IMR-90 (cell line): Measurements from ENCODE around the gene BMP3. TPM values are rescaled to one million over a fixed set of nuclear protein-coding genes. Genes with fewer than 3 reads are reported as not detected.
A peak's percentile ranks its signal among the peaks of the same experiment; 100 is the strongest.

Experiments used
- ATAC-seq: fragments of 200-7000 bp; cut with Tn5 transposase; 2 replicates; pipeline ENCODE4 v1.9.1; 2020; ENCODE audit warnings: low read depth, mild to moderate bottlenecking, moderate library complexity
- BruUV-seq: library from RNA; stranded (reverse); fragments of 400-500 nt; replicated peaks from 2 replicates; lab custom pipeline; 2021; lab: Mats Ljungman, UMichigan
- CTCF ChIA-PET: fragments of 300-600 bp; formaldehyde crosslinking; extraction: SDS; loops from one replicate; lab custom pipeline; 2021; ENCODE audit warnings: antibody characterized with exemption; lab: Yijun Ruan, JAX
- POLR2A ChIA-PET: fragments of 300-600 bp; sonication (Branson Sonifier 250); formaldehyde crosslinking; loops from one replicate; lab custom pipeline; 2022; ENCODE audit warnings: antibody characterized with exemption; ENCODE audit not compliant: unreplicated experiment; lab: Charles Lee
- DNase-seq: peaks from one replicate; pipeline ENCODE4 v3.0.0; 2013
- H2AFZ ChIP-seq: replicated peaks from 2 replicates; pipeline ENCODE3; 2013; ENCODE audit warnings: low read length, mild to moderate bottlenecking; ENCODE audit not compliant: poor library complexity
- H2AK5ac ChIP-seq: 2 replicates; pipeline ENCODE4 v1.6.1; 2013; ENCODE audit warnings: low read depth, low read length, inconsistent platforms
- H2AK9ac ChIP-seq: replicated peaks from 2 replicates; pipeline ENCODE3; 2013; ENCODE audit warnings: mild to moderate bottlenecking, low read depth, low read length, moderate library complexity; ENCODE audit not compliant: poor library complexity
- H2BK120ac ChIP-seq: 2 replicates; pipeline ENCODE4 v1.6.1; 2013; ENCODE audit warnings: low read depth, low read length, inconsistent platforms
- H2BK15ac ChIP-seq: 3 replicates; pipeline ENCODE4 v1.6.1; 2013; ENCODE audit warnings: low read depth, low read length, inconsistent platforms
- H2BK20ac ChIP-seq: 2 replicates; pipeline ENCODE4 v1.6.1; 2013; ENCODE audit warnings: low read depth, mild to moderate bottlenecking, inconsistent platforms, low read length, moderate library complexity
- H2BK5ac ChIP-seq: 2 replicates; pipeline ENCODE4 v1.6.1; 2013; ENCODE audit warnings: mild to moderate bottlenecking, low read depth, low read length, inconsistent platforms; ENCODE audit not compliant: poor library complexity, severe bottlenecking
- H3K14ac ChIP-seq: replicated peaks from 2 replicates; pipeline ENCODE4 v1.6.1; 2013; ENCODE audit warnings: low read depth, low read length, inconsistent platforms
- H3K18ac ChIP-seq: 2 replicates; pipeline ENCODE4 v1.6.1; 2013; ENCODE audit warnings: low read depth, low read length, control low read depth
- H3K23ac ChIP-seq: 2 replicates; pipeline ENCODE4 v1.6.1; 2013; ENCODE audit warnings: low read depth, low read length, inconsistent platforms
- H3K27ac ChIP-seq: 2 replicates; pipeline ENCODE4 v1.5.1; 2013; ENCODE audit warnings: mild to moderate bottlenecking, control low read depth, low read length; ENCODE audit not compliant: insufficient read depth
- H3K27me3 ChIP-seq: 2 replicates; pipeline ENCODE4 v1.6.1; 2013; ENCODE audit warnings: low read length; ENCODE audit not compliant: control insufficient read depth, insufficient read depth
- H3K36me3 ChIP-seq: 2 replicates; pipeline ENCODE4 v1.6.1; 2013; ENCODE audit warnings: low read length, mixed read lengths; ENCODE audit not compliant: control insufficient read depth, insufficient read depth
- H3K4ac ChIP-seq: 2 replicates; pipeline ENCODE4 v1.6.1; 2013; ENCODE audit warnings: low read depth, low read length, inconsistent platforms
- H3K4me1 ChIP-seq: 2 replicates; pipeline ENCODE4 v1.6.1; 2013; ENCODE audit warnings: low read length, mixed read lengths; ENCODE audit not compliant: control insufficient read depth, insufficient read depth
- H3K4me2 ChIP-seq: 2 replicates; pipeline ENCODE4 v1.6.1; 2013; ENCODE audit warnings: low read depth, mild to moderate bottlenecking, control low read depth, low read length, moderate library complexity
- H3K4me3 ChIP-seq: 2 replicates; pipeline ENCODE4 v1.5.1; 2013; ENCODE audit warnings: low read depth, mild to moderate bottlenecking, control low read depth, low read length, moderate library complexity; ENCODE audit not compliant: insufficient read depth
- H3K56ac ChIP-seq: 2 replicates; pipeline ENCODE4 v1.6.1; 2013; ENCODE audit warnings: low read length, inconsistent platforms; ENCODE audit not compliant: insufficient read depth; ENCODE audit errors: extremely low read depth
- H3K79me1 ChIP-seq, 2 experiments: 2 replicates each; pipeline ENCODE4 v1.6.1; 2013; ENCODE audit warnings: low read length in 2 of 2, inconsistent platforms in 1 of 2, low read depth in 1 of 2
- H3K9ac ChIP-seq: 2 replicates; pipeline ENCODE4 v1.6.1; 2013; ENCODE audit warnings: low read depth, low read length, control low read depth
- H3K9me1 ChIP-seq: 2 replicates; pipeline ENCODE4 v1.6.1; 2013; ENCODE audit warnings: low read length, inconsistent platforms; ENCODE audit not compliant: insufficient read depth
- H3K9me3 ChIP-seq: 2 replicates; pipeline ENCODE4 v1.6.1; 2013; ENCODE audit warnings: low read length; ENCODE audit not compliant: control insufficient read depth, insufficient read depth
- H4K20me1 ChIP-seq: 2 replicates; pipeline ENCODE4 v1.6.1; 2013; ENCODE audit warnings: low read length, inconsistent platforms; ENCODE audit not compliant: insufficient read depth
- H4K5ac ChIP-seq: 2 replicates; pipeline ENCODE4 v1.6.1; 2013; ENCODE audit warnings: mild to moderate bottlenecking, low read depth, low read length, control low read depth
- H4K8ac ChIP-seq, 2 experiments: 2 replicates each; pipeline ENCODE4 v1.6.1; 2013; ENCODE audit warnings: low read depth in 2 of 2, low read length in 2 of 2, control low read depth in 1 of 2, inconsistent platforms in 1 of 2
- H4K91ac ChIP-seq: 2 replicates; pipeline ENCODE4 v1.6.1; 2013; ENCODE audit warnings: low read depth, low read length, inconsistent platforms; ENCODE audit not compliant: insufficient read depth
- BHLHE40 ChIP-seq: fragments of 150-350 bp; IDR thresholded peaks from 2 replicates; pipeline ENCODE4 v1.6.1; 2016; ENCODE audit warnings: mild to moderate bottlenecking, low read depth, low read length
- CHD1 ChIP-seq: IDR thresholded peaks from 2 replicates; pipeline ENCODE4 v1.6.1; 2012; ENCODE audit warnings: low read depth, low read length, improper control_type of control experiment
- FOS ChIP-seq: fragments of 150-350 bp; IDR thresholded peaks from 2 replicates; pipeline ENCODE4 v1.6.1; 2016; ENCODE audit warnings: low read depth, low read length
- MAFK ChIP-seq: IDR thresholded peaks from 2 replicates; pipeline ENCODE4 v1.6.1; 2012; ENCODE audit warnings: low read depth, low read length, improper control_type of control experiment
- MAZ ChIP-seq: IDR thresholded peaks from 2 replicates; pipeline ENCODE4 v1.6.1; 2012; ENCODE audit warnings: low read depth, mild to moderate bottlenecking, low read length, improper control_type of control experiment, moderate library complexity, borderline replicate concordance
- MXI1 ChIP-seq: IDR thresholded peaks from 2 replicates; pipeline ENCODE4 v1.6.1; 2012; ENCODE audit warnings: low read depth, mild to moderate bottlenecking, low read length, moderate library complexity, borderline replicate concordance
- NFE2L2 ChIP-seq: fragments of 150-350 bp; IDR thresholded peaks from 2 replicates; pipeline ENCODE4 v1.6.1; 2016; ENCODE audit warnings: low read depth, mild to moderate bottlenecking, low read length
- POLR2A ChIP-seq: IDR thresholded peaks from 2 replicates; pipeline ENCODE4 v1.6.1; 2012; ENCODE audit warnings: mild to moderate bottlenecking, low read depth, low read length
- RAD21 ChIP-seq: IDR thresholded peaks from 2 replicates; pipeline ENCODE4 v1.6.1; 2012; ENCODE audit warnings: low read length, improper control_type of control experiment
- RCOR1 ChIP-seq: IDR thresholded peaks from 2 replicates; pipeline ENCODE4 v1.6.1; 2012; ENCODE audit warnings: mild to moderate bottlenecking, low read length, improper control_type of control experiment; ENCODE audit not compliant: insufficient replicate concordance
- RFX5 ChIP-seq: IDR thresholded peaks from 2 replicates; pipeline ENCODE4 v1.8.0; 2012; ENCODE audit warnings: low read depth, mild to moderate bottlenecking, low read length, moderate library complexity
- SMC3 ChIP-seq: fragments of 150-350 bp; IDR thresholded peaks from 2 replicates; pipeline ENCODE4 v1.6.1; 2016; ENCODE audit warnings: low read depth, mild to moderate bottlenecking, antibody characterized with exemption, low read length, moderate library complexity
- WGBS, 2 experiments: methylation state at CpG; one replicate each; pipeline versions ENCODE4 v1.1.5 to v1.1.7; 2013; ENCODE audit warnings: missing lambda C conversion rate in 2 of 2; ENCODE audit not compliant: insufficient read length in 1 of 2; ENCODE audit errors: extremely low coverage in 2 of 2; 5-methylcytosine and 5-hydroxymethylcytosine counted together
- dilution Hi-C: fragments of 300-500 bp; cut with HindIII; formaldehyde crosslinking; loops from one replicate; pipeline ENCODE4 v1.14.3; 2018; ENCODE audit warnings: low sequenced_read_pairs; ENCODE audit not compliant: unreplicated experiment
- in situ Hi-C: fragments of 300-500 bp; cut with MboI; formaldehyde crosslinking; loops from 3 replicates; pipeline ENCODE4 v1.14.3; 2019; ENCODE audit warnings: low sequenced_read_pairs, inconsistent platforms, mixed read lengths
- intact Hi-C: fragments of 100-400 bp; cut with micrococcal nuclease; formaldehyde crosslinking; loops from 2 replicates; pipeline ENCODE4 v1.10.0; 2022
- polyA plus RNA-seq, 3 experiments: library from polyadenylated mRNA; depleted of rRNA; stranded (reverse); fragments of >200 nt; gene quantifications; 2 replicates each; pipeline ENCODE4 v1.2.3, GENCODE V29; 2012; ENCODE audit warnings: low replicate concordance in 1 of 3
- total RNA-seq: library from RNA; depleted of rRNA; stranded (reverse); fragments of >200 nt; gene quantifications from 2 replicates; pipeline ENCODE4 v1.2.3, GENCODE V29; 2012
- TF ChIP-seq, protein P1 (sequence below): conservative IDR thresholded peaks from 2 replicates; pipeline ENCODE4 v1.5.1; 2012; ENCODE audit warnings: mild to moderate bottlenecking, low read depth, low read length, improper control_type of control experiment
- TF ChIP-seq, protein P2 (sequence below): fragments of 150-350 bp; IDR thresholded peaks from 2 replicates; pipeline ENCODE4 v1.6.1; 2016; ENCODE audit warnings: low read depth, mild to moderate bottlenecking, low read length, moderate library complexity, borderline replicate concordance
- TF ChIP-seq, protein P3 (sequence below): fragments of 150-350 bp; IDR thresholded peaks from 2 replicates; pipeline ENCODE4 v1.6.1; 2017; ENCODE audit warnings: mild to moderate bottlenecking, antibody characterized with exemption, low read length, low read depth

Gene BMP3
- total and polyA plus RNA-seq, 2 of the 4 experiments (the other 2 are of a cell fraction): under 0.01 to 0.10 TPM

GRCh38 chr4:80989921-80990544 is 40.5 kb upstream of the BMP3 start:
- H3K9me3 ChIP-seq: no peaks in the 10 kb centered on the region
- no peak overlapping the region for H2AK9ac ChIP-seq
- H2BK120ac ChIP-seq: no peak overlapping the region
- no peak overlapping the region for H3K4ac ChIP-seq
- peak overlapping the region; percentile 47 for H2AFZ ChIP-seq
- no CpG with 5 or more reads among the region's 2 CpGs for WGBS, 2 experiments
- POLR2A ChIA-PET: no interaction called here
- H3K9ac ChIP-seq: no peak overlapping the region
- BruUV-seq: no TSS peak
- no peak overlapping the region for H3K56ac ChIP-seq
- H3K36me3 ChIP-seq: no peaks in the 10 kb centered on the region
- H3K79me1 ChIP-seq: no peaks in the 10 kb centered on the region
- H3K4me3 ChIP-seq: no peak overlapping the region
- no peak overlapping the region for H3K18ac ChIP-seq
- DNase-seq (peak; percentile 73), ATAC-seq (peak; percentile 66)
- H3K4me1 ChIP-seq: no peaks in the 10 kb centered on the region
- intact Hi-C loops: loop anchor here (1.0 to 2.0 kb wide), 3 partner anchors 51 to 628 kb away; no protein-coding TSS in a partner anchor
- H3K4me2 ChIP-seq: no peak overlapping the region
- dilution Hi-C loops: loop anchor here (25.0 kb wide), 1 partner anchor 628 kb away; no protein-coding TSS in a partner anchor
- no peak overlapping the region for H3K27ac ChIP-seq
- H4K20me1 ChIP-seq: no peaks in the 10 kb centered on the region
- H2BK15ac ChIP-seq: no peak overlapping the region
- CTCF ChIA-PET: interaction anchor here (0.7 to 3.4 kb wide), 8 partner anchors 9 to 628 kb away, joined by 3 to 25 read pairs (median 4); partner anchors contain the start of gene BMP3
- no peak overlapping the region for H4K5ac ChIP-seq
- no peak overlapping the region for H2AK5ac ChIP-seq
- H2BK5ac ChIP-seq: no peak overlapping the region
- no peaks in the 10 kb centered on the region for H3K9me1 ChIP-seq
- in situ Hi-C loops: loop anchor here (5.0 kb wide), 1 partner anchor 628 kb away; no protein-coding TSS in a partner anchor
- peaks cover 5% of the 10 kb centered on the region for H3K27me3 ChIP-seq
- no peak overlapping the region for H2BK20ac ChIP-seq
- no peak overlapping the region for H4K91ac ChIP-seq
- no peak overlapping the region for H4K8ac ChIP-seq
- no peak overlapping the region for H3K23ac ChIP-seq
- H3K14ac ChIP-seq: no peak overlapping the region
- TF ChIP-seq RFX5 (no peak), POLR2A (no peak), RCOR1 (no peak), MAZ (no peak), BHLHE40 (no peak), FOS (no peak), MXI1 (no peak), CHD1 (no peak), MAFK (peak; percentile 29; the same call in 1 of the 2 replicates), SMC3 (peak; percentile 76), NFE2L2 (no peak), RAD21 (peak; percentile 63)
- TF ChIP-seq, protein P1, sequence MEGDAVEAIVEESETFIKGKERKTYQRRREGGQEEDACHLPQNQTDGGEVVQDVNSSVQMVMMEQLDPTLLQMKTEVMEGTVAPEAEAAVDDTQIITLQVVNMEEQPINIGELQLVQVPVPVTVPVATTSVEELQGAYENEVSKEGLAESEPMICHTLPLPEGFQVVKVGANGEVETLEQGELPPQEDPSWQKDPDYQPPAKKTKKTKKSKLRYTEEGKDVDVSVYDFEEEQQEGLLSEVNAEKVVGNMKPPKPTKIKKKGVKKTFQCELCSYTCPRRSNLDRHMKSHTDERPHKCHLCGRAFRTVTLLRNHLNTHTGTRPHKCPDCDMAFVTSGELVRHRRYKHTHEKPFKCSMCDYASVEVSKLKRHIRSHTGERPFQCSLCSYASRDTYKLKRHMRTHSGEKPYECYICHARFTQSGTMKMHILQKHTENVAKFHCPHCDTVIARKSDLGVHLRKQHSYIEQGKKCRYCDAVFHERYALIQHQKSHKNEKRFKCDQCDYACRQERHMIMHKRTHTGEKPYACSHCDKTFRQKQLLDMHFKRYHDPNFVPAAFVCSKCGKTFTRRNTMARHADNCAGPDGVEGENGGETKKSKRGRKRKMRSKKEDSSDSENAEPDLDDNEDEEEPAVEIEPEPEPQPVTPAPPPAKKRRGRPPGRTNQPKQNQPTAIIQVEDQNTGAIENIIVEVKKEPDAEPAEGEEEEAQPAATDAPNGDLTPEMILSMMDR: peak; percentile 68
- TF ChIP-seq, protein P2, sequence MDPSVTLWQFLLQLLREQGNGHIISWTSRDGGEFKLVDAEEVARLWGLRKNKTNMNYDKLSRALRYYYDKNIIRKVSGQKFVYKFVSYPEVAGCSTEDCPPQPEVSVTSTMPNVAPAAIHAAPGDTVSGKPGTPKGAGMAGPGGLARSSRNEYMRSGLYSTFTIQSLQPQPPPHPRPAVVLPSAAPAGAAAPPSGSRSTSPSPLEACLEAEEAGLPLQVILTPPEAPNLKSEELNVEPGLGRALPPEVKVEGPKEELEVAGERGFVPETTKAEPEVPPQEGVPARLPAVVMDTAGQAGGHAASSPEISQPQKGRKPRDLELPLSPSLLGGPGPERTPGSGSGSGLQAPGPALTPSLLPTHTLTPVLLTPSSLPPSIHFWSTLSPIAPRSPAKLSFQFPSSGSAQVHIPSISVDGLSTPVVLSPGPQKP: no peak
- TF ChIP-seq, protein P3, sequence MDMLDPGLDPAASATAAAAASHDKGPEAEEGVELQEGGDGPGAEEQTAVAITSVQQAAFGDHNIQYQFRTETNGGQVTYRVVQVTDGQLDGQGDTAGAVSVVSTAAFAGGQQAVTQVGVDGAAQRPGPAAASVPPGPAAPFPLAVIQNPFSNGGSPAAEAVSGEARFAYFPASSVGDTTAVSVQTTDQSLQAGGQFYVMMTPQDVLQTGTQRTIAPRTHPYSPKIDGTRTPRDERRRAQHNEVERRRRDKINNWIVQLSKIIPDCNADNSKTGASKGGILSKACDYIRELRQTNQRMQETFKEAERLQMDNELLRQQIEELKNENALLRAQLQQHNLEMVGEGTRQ: no peak
